T-helper 2 cell treated with Interferon-gamma antibody and Interleukin-4, amounts not matched to agents 100 ng/mL and 5 ng/mL, for 36 hours (primary cell): ENCODE measurements around the gene UGT1A5. TPM values are rescaled to one million over a fixed set of nuclear protein-coding genes. Genes with fewer than 3 reads are reported as not detected.

ENCODE experiments used
- intact Hi-C: fragments of 100-400 bp; cut with micrococcal nuclease; formaldehyde crosslinking; loops from one replicate; pipeline ENCODE4 v1.15.1; 2023
- total RNA-seq: library from RNA; stranded (reverse); gene quantifications from 2 replicates; pipeline ENCODE4 v1.2.3, GENCODE V29; 2022

The UGT1A5 gene
- total RNA-seq, result not detected in 2 replicates

- intact Hi-C loops, result no loop called here
These were observed at the start of gene UGT1A5 for GRCh38 chr2:233712611-233713261. Gene UGT1A5, plus strand, starts transcription at chr2:233712907. Its CDS starts 85 bp downstream, at chr2:233712992.

- intact Hi-C loops, result no loop called here
These were observed 48.8 kb upstream of the UGT1A5 start for GRCh38 chr2:233663911-233664310.

GRCh38 chr2:233668605-233669260, 44.0 kb upstream of the UGT1A5 start:
- intact Hi-C loops, result no loop called here

GRCh38 chr2:233671290-233672161, 41.2 kb upstream of the UGT1A5 start, which contains the start of gene UGT1A9:
Gene UGT1A9, plus strand, starts transcription at chr2:233671898. Its CDS starts 37 bp downstream, at chr2:233671935.
- intact Hi-C loops, result no loop called here

- intact Hi-C loops, result no loop called here
These were observed 39.8 kb upstream of the UGT1A5 start for GRCh38 chr2:233672886-233673285.

- intact Hi-C loops, result no loop called here
These were observed 38.8 kb upstream of the UGT1A5 start for GRCh38 chr2:233673896-233674295.

- intact Hi-C loops, result no loop called here
These were observed 38.4 kb upstream of the UGT1A5 start for GRCh38 chr2:233674314-233674713.

GRCh38 chr2:233674995-233675394, 37.7 kb upstream of the UGT1A5 start:
- intact Hi-C loops, result no loop called here

- intact Hi-C loops, result no loop called here
These were observed 36.7 kb upstream of the UGT1A5 start for GRCh38 chr2:233676046-233676445.

GRCh38 chr2:233679196-233679595, 33.5 kb upstream of the UGT1A5 start:
- intact Hi-C loops, result no loop called here

GRCh38 chr2:233680361-233681045, 32.2 kb upstream of the UGT1A5 start:
- intact Hi-C loops, result no loop called here

GRCh38 chr2:233681521-233682099, 31.1 kb upstream of the UGT1A5 start, which contains the start of gene UGT1A7:
Gene UGT1A7, plus strand, starts transcription at chr2:233681901. Its CDS starts 37 bp downstream, at chr2:233681938.
- intact Hi-C loops, result no loop called here

- intact Hi-C loops, result no loop called here
These were observed 28.1 kb upstream of the UGT1A5 start for GRCh38 chr2:233684640-233685039.

GRCh38 chr2:233686928-233687327, 25.8 kb upstream of the UGT1A5 start:
- intact Hi-C loops, result no loop called here

GRCh38 chr2:233688341-233688740, 24.4 kb upstream of the UGT1A5 start:
- intact Hi-C loops, result no loop called here

- intact Hi-C loops, result no loop called here
These were observed 23.7 kb upstream of the UGT1A5 start for GRCh38 chr2:233689031-233689430.

GRCh38 chr2:233689501-233689900, 23.2 kb upstream of the UGT1A5 start:
- intact Hi-C loops, result no loop called here

GRCh38 chr2:233690444-233690843, 22.3 kb upstream of the UGT1A5 start:
- intact Hi-C loops, result no loop called here

GRCh38 chr2:233691443-233692433, 21.0 kb upstream of the UGT1A5 start:
- intact Hi-C loops, result no loop called here

GRCh38 chr2:233692648-233693047, 20.1 kb upstream of the UGT1A5 start, which contains the start of gene UGT1A6:
Gene UGT1A6, plus strand, starts transcription at chr2:233692890. Its CDS starts 115 bp downstream, at chr2:233693005.
- intact Hi-C loops, result no loop called here
